ENCODE measurements around the gene PIP4K2A. TPM values are rescaled to one million over a fixed set of nuclear protein-coding genes. Genes with fewer than 3 reads are reported as not detected.

Gene PIP4K2A
- total and polyA plus RNA-seq, 2 of the 13 experiments (the other 11 are each of a cell fraction or from before 2014, with no cell fraction given), result 9.1 to 22.6 TPM

- H3K36me3 ChIP-seq (replicated peaks in 1 of 2; ENCODE audit: control insufficient read depth in 1 of 2, insufficient read depth in 2 of 2, low read length in 2 of 2), result peaks cover 3 to 21% of the 10 kb centered on the region in 2 experiments; a peak in 4 of 5 replicates
- no peaks in the 10 kb centered on the region for H4K20me1 ChIP-seq (ENCODE audit: insufficient read depth, low read length)
- no peak overlapping the region for H2AFZ ChIP-seq (ENCODE audit: low read length)
- H3K4me3 ChIP-seq (replicated peaks in 1 of 3; ENCODE audit: insufficient read depth in 1 of 3, low read depth in 2 of 3, low read length in 3 of 3), result no peak overlapping the region
- H3K27me3 ChIP-seq (ENCODE audit: control insufficient read depth in 1 of 2, insufficient read depth in 2 of 2, low read length in 2 of 2), result no peaks in the 10 kb centered on the region
- DNase-seq (ENCODE audit: low spot score) (no peak), ATAC-seq (no peak), FAIRE-seq (no peak)
- BruUV-seq (replicated peaks), result no TSS peak
- H3K27ac ChIP-seq (ENCODE audit: extremely low read length, insufficient read depth, low read length), result no peak overlapping the region
- no peak overlapping the region for H3K4me2 ChIP-seq (ENCODE audit: low read depth, low read length)
- no peak overlapping the region for H3K9ac ChIP-seq (ENCODE audit: insufficient read depth, low read depth, low read length)
- POLR2A ChIA-PET, result no interaction called here
- no peaks in the 10 kb centered on the region for H3K79me2 ChIP-seq (ENCODE audit: insufficient read depth, low read length)
- CTCF ChIA-PET (ENCODE audit: low intra/inter-chr PET ratio, low total read pairs), result no interaction called here
- H3K4me1 ChIP-seq (ENCODE audit: insufficient read depth, low read length), result no peaks in the 10 kb centered on the region
- intact Hi-C loops (cut with micrococcal nuclease; ENCODE audit: unreplicated experiment), result no loop called here
- H3K9me3 ChIP-seq (ENCODE audit: low read length), result no peaks in the 10 kb centered on the region
- in situ Hi-C loops (cut with HindIII; ENCODE audit: extremely low pct_ligation_motif_present, low pct_unique_long_range_greater_than_20kb), result no loop called here
- WGBS (ENCODE audit: low lambda C conversion rate), result 97% methylated on average over 3 of the region's 3 CpGs
- TF ChIP-seq ZNF335 (CRISPR knock-in tag; IDR thresholded peaks at IDR 0.05) (no peak), ZNF790 (CRISPR knock-in tag; IDR thresholded peaks at IDR 0.05; ENCODE audit: borderline replicate concordance) (no peak), RARG (CRISPR knock-in tag; IDR thresholded peaks at IDR 0.05; ENCODE audit: low read depth) (no peak), HNRNPK (IDR thresholded peaks at IDR 0.05; ENCODE audit: low read depth, low read length, poor library complexity, severe bottlenecking) (no peak), ZIK1 (CRISPR knock-in tag; IDR thresholded peaks at IDR 0.05; ENCODE audit: borderline replicate concordance, low read depth) (no peak), ZNF160 (CRISPR knock-in tag; IDR thresholded peaks at IDR 0.05) (no peak), ZNF33A (CRISPR knock-in tag; IDR thresholded peaks at IDR 0.05; ENCODE audit: borderline replicate concordance) (no peak), ZNF83 (CRISPR knock-in tag; IDR thresholded peaks at IDR 0.05; ENCODE audit: borderline replicate concordance) (no peak), ZBED4 (CRISPR knock-in tag; IDR thresholded peaks at IDR 0.05; ENCODE audit: borderline replicate concordance) (no peak), POLR2G (IDR thresholded peaks at IDR 0.05; ENCODE audit: low read depth, low read length) (no peak), ZNF550 (CRISPR knock-in tag; IDR thresholded peaks at IDR 0.05; ENCODE audit: borderline replicate concordance) (no peak), RFXANK (CRISPR knock-in tag; IDR thresholded peaks at IDR 0.05) (no peak), ZMYM2 (CRISPR knock-in tag; IDR thresholded peaks at IDR 0.05) (no peak), SNAPC2 (CRISPR knock-in tag; IDR thresholded peaks at IDR 0.05) (no peak), ZNF615 (CRISPR knock-in tag; IDR thresholded peaks at IDR 0.05; ENCODE audit: borderline replicate concordance) (no peak), HNRNPLL (IDR thresholded peaks at IDR 0.05; ENCODE audit: low read depth, low read length, poor library complexity, severe bottlenecking) (no peak), USF2 (IDR thresholded peaks at IDR 0.05; ENCODE audit: low read depth, low read length) (no peak), USF2 (CRISPR knock-in tag; IDR thresholded peaks at IDR 0.05; ENCODE audit: borderline replicate concordance) (no peak)
Observed at GRCh38 chr10:22593636-22594198, 120.7 kb downstream of the PIP4K2A start.
